Activated CD8-positive, alpha-beta memory T cell treated with anti-CD3 and anti-CD28 coated beads for 24 hours (primary cell): Measurements from ENCODE around the gene SAMD13.

Experiments used
- DNase-seq: peaks from one replicate; pipeline ENCODE4 v3.0.0-alpha.2; 2020

SAMD13 gene, protein sequence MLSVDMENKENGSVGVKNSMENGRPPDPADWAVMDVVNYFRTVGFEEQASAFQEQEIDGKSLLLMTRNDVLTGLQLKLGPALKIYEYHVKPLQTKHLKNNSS

DNA sequence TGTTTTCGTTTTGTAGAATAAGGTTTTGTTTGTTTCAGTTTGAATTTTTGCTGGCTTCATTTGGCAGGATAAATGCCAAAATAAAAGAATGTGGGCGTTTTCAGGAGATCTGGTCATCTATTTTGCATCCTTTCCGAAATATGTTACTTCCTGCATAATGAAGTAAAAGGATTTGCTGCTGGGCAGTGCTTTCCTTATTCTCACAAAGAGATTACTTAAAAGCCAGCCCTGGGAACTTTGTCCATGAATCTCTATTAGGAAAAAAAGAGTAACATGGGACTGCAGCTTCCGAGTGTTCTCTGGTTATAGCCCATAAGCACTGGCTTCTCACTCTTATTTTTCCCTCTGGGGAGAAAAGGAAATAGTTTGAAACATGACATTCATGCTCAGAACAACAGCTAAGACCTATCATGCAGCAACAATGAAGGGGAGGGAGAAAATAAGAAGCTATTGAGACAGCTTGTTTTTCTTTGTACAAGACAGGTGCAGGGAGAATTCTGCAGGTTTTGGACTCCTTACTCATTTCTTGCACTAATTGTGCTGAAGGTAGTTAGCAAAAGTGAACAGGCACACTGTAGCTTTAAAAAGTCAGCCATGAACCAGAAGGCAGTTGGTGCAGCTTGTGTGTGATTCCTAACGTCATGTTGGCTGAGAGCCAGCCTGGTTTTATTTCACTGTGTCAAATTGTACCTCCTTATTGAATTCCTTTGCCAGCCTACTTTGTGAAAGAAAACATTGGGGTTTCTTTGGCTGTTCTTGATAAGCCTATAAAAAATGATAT, at the start of gene SAMD13:
Gene SAMD13, plus strand, starts transcription at position 705 of the 781 bp plus-strand sequence. CDS start 1,527 bp downstream, outside the sequence.
- no peak for DNase-seq

DNA sequence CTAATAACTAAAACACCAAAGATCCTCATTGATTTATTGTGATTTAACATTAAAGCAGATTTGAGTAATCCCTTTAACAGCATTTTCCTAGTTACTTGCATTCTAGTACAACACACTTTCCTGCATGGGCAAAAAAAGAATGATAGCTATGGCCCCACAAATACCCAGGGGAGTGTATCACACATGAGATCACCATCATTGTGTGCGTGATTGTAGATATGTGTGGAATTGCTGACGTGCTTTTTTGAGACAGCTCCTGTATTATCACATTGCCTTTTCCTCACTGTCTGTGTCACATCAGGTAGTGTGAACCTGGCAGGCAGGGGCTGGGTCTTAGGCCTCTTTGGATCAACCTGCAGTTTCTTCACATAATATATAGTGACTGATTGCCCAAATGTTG, 48.5 kb upstream of the SAMD13 start:
- DNase-seq = no peak

DNA sequence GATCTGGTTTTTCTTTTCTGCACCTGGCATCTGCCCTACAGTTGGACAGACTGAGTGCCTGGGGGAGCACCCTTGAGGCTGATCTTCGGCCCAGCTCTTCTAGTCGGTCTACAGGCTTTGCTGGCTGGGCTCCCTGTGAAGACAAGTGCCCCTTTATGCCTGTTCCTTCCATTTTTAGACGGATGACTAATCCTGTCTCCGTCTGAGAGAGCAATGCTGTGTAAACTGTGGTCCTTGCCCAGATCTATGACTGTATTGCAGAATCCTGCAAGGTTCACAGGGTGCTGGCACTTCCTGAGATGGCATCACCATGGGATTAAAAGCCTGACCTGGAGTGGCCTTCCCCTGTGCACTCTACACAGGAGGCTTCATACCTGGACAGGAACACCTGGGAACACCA, 47.6 kb upstream of the SAMD13 start:
- no peak for DNase-seq

DNA sequence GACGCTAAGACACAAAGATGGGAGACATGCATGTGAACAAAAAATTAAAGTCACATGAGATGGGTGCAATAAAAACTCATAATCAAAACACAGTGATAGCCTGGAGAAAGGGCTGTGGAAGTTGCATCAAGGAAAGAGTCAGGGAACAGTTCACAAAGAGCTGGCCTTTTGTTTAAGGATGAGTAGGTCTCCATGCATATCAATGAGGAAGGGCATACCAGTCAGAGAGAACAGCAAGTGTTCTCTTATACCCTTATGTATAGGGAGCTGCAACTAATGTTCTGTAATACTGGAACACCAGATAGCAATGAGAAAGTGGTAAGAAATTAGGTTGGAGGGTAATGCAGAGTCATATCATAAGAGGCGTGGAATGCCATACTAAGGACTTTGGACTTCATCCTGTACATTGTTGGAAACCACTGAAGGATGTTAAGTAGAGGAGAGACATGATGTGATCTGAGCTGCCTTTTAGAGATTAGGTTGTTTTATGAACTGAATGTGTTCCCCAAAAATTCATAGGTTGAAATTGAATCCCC, 46.7 kb upstream of the SAMD13 start:
- DNase-seq = no peak

DNA sequence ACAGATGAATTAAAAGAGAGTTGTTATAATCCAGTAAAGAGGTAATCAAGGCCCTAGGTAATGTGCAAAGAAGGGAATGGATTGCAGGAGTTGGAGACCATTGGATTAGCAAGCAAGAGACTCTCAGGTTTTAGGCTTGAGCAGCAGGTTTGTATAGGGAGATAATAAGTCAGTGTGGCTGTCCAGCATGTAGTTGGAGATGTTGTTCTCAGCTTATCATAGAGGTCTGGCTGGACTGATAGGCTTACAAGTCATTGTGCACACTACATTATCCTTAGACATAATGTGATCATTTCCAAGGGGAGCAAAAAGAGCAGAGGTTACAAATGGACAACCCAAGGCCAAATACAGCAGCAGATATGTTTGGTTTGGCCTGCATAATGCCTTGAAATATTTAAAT, 45.9 kb upstream of the SAMD13 start:
- no peak for DNase-seq

DNA sequence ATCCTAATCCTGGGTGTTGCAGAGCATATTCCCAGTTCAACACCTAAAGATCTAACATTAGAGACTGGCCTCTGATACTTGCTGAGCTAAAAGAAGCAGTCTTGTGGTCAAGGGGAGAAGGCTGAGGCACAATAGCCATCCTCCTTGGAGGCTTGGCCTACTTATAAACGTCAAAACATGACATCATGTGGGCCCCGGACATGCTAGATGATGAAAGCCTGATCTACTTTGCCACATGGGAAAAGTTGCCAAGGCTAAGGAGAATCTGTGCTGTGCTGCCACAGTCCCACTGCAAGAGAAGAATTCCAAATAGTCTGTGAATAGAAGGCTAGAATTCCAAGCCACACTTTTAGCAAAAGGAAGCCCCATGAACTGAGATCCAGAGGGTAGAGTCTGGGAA, 43.9 kb upstream of the SAMD13 start:
- no peak for DNase-seq

DNA sequence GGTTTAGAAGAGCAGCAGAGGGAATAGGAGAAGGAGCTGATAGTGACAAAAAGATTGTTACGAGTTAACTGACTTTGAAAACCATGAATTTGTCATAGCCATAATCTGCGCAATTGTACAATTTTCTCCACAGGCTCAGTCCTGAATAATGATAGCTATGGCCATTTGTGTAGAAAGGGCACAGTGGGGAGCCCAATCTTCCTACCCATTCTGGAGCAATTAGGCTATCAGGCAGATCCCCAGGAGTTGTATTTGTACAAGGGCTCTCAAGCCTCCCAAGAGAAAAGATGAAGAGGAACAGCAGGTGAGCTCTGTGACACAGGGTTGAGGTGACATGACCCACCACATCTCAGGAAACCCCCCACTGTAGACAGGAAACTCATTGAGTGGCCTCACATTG, 42.1 kb upstream of the SAMD13 start:
- DNase-seq = no peak

DNA sequence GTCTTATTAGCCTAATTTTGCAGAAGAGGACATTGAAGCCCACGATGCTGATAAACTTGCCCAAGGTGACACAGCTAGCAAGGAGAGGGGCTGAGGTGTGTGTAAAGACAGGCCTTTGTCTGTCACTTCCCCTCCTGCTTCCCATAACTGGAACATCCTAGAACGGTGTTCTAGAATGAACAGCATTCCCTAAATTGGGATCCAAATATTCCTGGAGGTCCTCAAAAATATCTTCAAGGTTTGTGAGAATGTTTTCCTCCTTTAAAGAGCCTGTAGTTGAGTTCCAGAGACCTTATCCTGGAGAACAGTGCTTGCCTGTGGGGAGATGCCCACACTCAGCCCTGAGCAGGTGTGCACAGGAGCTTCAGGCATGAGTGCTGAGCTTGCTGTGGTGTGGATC, 41.5 kb upstream of the SAMD13 start:
- no peak for DNase-seq

DNA sequence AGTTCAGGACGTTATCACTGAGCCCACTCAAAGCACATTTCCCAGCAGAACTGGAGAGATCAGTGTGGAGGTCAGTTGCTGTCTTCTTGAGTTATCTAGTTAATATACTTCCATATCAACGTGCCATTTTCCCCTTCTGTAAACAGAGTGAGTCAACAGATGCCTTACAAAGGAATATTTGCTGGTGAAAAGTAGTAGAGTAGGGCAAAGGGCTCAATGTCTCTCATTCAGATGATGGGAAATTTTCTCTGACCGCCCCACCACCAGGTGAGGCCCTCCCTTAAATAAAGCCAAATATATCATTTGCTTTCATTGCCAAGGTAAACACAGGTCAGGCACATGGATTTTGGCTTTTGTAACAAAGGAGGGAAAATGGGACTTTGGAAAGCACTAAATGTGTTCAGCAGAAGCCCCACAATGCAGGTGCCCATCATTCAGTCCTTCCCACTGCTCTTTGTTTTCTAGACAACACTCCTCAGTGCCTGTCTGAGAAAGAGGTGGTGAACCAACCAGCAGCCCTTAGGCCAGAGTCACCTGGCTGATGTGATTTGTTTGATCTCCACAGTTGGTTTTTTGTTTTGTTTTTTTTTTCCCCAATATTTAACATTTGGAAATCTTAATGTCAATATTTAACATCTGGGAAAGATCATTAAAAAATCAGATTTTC, 40.5 kb upstream of the SAMD13 start:
- no peak for DNase-seq

DNA sequence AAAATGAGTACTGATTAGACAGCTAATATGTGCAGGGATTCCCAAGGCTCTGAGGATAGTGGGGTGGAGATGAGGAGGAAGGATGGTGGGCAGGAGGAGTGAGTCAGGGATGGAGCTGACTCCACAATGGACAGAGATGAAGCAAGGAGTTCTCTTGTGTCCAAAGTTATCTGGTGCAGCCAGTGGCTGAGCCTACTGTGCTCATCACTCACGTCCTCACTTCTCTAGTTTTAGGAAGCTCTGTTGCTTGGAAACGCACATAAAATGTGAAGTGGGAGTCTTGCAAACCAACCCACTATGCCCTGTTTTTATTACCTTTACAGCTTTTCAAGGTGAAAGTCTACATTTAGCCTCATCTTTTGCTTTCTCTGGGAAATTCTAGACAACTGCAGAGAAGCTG, 36.5 kb upstream of the SAMD13 start:
- no peak for DNase-seq

DNA sequence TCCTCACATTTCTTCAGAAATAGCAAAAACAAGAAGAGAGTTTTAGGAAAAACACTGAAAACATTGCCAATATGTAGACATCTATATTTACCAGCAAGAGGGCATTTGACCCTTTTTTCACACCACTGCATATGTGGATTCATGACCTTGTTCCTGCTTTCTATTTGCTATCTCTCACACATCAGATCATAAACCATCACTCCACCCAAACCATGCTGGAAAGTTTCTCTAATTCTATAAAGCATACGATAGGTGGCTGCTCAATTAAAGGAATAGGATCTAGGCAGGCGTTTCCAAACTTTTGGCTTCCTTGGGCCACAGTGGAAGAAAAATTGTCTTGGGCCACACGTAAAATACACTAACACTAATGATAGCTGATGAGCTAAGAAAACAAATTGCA, 35.6 kb upstream of the SAMD13 start:
- DNase-seq = no peak

DNA sequence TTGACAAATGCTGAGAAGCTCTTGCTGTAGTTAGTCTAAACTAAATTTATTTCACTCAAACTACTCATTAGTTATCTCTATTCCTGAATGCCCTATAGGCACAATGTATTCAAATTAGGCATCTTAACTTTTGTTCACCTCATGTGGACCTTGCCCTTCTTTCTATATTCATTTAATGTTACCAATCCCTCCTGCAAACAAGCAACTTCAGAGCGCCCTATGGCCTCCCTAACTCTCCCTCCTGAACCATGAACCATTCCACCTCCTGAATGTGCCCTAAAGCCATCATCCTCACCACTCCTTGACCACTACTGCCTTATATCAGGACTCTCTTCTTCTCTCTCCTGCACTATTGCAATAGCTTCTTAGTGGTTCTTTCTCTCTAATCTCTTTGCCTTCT, 34.8 kb upstream of the SAMD13 start:
- no peak for DNase-seq

DNA sequence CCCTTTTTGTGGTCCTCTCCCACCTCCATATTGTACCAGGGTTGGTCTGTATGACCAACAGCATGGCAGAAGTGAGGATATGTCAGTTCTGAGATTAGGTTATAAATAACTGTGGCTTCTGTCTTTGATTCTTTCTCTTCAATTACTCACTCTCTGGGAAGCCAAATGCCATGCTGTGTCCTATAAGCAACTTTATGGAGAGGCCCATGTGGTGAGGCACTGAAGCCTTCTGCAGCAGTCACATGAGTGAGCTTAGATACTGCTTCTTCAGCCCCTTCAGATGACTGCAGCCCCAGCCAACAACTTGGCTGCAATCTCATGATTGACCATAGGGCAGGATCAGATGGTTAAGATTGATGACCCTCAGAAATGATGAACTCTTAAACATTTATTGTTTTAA, 34.0 kb upstream of the SAMD13 start:
- DNase-seq = no peak

DNA sequence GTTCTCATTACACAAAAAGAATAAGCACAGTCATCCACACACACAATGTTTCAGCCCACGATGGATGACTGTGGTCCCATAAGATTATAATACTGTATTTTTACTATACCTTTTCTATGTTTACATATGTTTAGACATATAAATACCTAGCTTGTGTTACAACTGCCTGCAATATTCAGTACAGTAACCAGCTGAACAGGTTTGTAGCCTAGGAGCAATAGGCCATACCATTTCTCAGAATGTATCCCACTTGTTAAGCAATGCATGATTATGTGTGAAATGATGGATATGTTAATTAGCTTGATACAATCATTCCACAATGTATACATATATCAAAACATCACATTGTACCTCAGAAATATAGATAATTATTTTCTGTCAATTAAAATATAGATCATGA, 33.2 kb upstream of the SAMD13 start:
- no peak for DNase-seq

DNA sequence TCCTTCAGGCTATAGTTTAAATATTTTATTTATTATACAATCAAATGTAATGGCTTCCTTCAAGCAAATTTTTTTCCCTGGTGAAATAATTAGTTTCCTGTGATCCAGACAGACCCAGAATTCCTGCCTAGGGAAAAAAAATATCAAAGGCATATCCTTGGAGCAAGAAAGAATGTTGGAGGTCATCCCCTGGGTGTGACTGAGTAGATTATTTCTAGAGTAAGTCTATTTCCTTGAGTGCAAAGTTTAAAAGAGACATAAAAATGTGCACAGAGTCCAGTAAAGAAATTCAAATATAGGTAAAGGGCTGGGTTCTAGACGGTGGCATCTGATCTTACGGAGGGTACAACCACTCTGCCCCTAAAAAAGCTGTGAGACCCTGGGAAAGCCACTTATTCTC, 32.2 kb upstream of the SAMD13 start:
- no peak for DNase-seq

DNA sequence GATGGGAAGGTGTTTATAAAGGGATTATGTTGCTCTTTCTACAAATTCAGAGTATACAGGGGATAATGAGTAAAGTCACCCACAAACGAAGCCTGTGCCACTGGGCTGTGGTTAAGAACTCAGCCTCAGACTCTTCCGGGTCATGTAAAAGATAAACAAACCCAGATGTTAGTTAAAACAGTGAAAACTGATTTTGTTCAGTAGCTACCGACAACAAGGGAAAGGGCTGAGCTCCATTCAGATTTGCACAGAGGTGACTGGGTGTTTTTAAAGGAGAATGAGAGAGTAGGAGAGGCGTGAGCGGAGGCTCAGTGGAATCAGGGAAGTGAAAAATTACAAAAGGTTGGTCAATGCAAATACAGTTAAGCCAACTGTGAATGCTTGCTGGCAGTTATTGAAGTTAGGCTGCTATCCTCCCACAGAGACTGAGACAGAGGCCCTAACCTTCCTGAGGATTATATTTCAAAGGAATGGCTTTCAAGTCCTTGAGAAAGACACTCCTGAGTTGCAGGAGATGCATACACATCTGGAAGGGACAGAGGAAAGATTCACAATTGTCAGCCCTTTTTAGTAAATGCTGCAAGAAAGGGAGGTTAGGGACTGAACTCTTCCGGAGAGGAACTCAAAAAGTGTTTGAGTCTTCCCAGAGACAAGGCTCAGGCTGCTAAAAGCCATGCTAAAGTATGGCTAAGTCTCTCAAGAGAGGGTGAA, 29.9 kb upstream of the SAMD13 start:
- DNase-seq = no peak

DNA sequence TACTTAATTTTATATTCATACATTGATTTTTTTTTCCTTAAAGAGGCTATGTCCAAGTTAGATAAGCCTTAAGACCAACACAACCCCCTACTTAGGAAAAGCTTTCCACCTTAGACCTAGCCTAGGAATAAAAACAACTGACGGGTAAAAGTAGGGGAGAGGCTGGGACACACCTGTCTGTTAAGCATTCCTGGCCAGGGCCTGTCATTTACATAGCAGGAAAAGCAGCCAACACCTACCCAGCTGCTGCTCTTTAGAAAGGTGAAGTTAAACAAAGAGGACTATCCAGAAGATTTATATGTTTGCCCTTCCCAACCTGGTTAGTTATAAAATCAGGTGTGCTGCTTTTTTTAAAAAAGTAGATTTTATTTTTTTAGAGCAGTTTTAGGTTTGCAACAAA, 29.1 kb upstream of the SAMD13 start:
- no peak for DNase-seq

DNA sequence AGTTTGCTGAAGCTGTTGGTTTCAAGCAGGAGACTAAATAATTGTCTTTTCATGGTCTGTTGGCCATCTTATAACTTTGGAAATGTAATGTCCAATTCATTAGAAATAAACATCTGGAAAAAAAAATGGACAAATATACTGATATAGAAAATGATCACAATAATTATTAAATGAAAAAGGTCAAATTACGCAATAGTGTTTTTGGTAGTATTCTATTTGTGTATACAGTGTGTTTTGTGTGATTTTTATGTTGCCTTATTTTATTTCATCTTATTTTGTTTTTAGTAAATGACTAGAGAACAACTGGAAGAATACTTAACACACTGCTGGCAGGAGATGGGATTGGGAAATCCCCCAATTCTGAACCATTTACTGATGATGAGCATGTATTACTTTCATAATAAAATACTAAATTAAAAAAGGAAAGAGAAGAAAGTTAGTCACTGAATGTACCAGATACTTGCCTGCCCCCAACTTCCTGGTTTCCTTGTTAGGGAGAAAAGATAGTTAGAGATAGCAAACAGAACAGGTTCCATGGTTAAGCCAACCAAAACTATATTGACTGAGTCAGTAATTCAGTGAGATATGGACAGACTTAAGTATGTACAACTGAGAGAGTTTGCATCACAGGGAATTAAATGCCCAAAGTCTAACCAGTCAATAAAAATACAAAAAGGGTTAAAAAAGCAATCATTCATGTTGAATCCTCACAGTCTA, 24.0 kb upstream of the SAMD13 start:
- DNase-seq = no peak

DNA sequence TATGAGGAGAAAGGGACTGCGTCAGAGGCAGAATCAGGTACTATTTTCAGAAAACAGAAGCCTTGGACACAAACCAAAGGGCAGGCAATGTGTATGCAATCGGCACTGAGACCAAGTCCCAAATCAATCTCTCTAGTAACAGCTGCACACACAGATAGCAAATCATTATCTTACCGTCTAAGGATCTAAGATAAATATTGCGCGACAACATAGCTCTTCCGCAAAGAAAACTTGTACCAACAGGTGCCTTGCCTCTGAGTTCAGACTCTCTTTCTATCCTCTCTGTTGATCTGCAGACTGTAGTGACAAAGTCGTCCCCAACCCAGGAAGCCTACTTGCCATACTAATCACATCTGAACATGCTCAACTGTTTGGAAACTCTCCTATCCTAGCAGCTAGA, 22.6 kb upstream of the SAMD13 start:
- DNase-seq = no peak

DNA sequence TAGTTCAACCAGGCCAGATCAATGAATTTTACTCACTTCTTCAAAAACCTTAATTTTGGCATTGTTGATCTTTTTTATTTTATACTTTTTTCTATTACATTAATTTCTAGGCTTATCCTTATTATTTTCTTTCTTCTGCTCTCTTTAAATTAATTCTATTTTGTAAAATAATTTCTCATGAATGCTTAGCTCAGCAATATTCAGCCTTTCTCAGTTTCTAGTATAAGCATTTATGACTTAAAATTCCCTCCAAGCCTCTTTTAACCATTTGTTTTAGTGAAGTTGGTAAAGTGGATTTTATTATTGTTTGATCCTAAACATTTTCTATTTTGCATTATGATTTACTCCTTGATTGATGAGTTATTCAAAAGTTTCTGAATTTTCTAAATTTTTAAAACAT, 20.6 kb upstream of the SAMD13 start:
- no peak for DNase-seq

DNA sequence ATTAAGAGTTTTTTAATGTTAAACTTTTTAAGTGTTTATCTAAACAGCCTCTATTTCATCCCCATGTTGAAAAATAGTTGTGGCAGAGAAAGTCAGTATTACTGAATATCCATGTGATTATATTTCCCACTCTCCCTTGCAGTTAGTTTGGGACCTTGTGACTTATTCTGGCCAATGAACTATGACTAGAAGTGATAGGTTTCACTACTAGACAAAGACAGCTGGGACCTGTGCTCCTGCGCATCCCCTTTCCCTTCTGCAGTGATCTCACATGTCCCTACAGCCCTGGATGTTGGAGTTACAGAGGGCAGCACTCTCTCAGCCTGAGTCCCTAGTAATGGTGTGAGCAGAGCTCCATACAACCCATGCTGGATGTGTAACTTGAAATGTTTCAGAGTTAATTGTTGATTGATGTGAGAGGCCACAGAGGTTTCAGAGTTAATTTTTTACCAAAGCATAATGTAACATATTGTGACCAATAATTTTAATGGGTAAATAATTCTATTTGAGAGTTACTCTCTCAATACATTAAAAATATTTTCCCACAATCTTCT, 18.7 kb upstream of the SAMD13 start:
- DNase-seq = no peak

DNA sequence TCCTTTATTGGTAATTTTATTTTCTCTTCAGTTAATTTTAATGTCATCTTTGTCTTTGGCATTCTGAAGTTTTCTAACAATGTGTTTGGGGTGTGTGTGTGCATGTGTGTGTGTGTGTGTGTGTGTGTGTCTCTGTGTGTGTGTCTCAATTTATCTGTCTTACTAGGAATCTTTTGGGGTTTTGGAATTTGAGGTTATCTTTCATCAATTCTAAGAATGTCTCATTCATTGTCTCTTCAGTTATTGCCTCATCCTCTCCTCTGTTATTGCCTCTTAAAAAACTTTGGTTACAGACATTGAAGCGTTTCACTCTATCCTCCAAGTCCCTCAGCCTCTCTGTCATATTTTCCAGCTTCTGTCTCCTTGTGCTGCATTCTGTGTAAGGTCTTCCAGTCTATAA, 18.1 kb upstream of the SAMD13 start:
- DNase-seq = no peak

DNA sequence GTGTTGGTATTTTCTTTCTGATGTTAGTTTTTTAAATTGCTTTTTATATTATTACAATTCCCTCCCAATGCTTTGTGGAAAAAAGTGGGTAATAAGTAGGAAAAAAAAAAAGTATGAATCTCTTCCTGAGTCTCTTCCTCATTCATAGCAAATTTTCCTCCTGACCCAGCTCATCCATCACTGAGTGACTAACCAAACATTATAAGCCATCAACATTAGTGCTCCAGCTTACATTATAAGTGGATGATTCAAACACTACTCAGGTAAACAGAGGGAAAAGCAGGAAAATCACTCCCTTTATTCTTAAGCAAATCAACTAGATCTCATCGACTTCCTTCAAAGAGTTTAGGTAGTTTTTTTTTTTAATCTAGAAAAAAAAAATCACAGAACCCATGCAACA, 15.4 kb upstream of the SAMD13 start:
- DNase-seq = no peak
